ENCODE results near the gene ST6GALNAC1.

The ST6GALNAC1 gene

DNA sequence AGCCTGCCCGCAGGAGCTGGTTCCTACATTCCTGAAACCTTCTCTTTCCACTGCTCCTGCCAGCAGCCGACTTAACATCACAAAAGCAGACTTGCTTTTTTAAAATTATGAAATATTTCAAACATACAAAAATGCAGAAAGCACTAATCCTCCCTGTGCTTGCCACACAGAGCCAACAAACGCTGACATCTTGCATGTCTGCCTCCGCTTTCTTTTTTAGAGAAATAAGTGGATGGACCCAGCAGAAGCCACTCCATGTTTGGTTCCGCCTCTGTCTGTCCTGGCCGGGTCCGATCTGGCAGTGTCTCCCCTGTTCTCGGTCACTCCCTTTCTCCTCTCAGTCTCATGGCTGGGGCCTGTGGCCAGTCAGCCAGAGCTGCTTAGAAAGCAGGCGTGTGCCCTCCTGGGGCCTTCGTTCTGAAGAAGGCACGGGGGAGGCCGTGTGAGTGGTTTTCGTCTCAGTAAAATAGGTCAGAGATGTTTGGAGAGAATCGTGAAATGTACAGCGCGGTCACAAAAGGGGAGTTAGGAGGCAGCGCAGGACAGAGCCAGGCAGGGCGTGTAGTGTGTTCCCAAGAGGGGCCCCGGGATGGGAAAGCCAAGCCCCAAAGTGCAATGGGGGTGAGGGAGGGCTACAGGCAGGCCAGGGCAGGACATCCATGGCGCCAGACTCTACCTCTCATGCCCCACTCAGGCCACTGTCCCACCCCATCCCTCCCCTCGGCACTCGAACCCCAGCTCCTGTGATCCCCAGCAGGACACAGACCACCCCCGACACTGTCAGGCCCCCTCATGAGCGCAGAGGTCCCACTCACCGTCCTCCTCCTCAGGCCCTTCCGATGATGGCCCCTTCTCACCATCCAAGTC is 44.0 kb upstream of the ST6GALNAC1 start:
- Mint-ChIP-seq H3K4me3 (peak overlapping the region in 2 of 3 experiments; percentile 18 to 42), H3K27ac (peak overlapping the region; percentile 78 to 91 (median 87)), H3K36me3 (ENCODE audit: low read depth) (no peaks in the 10 kb centered on the region), H3K27me3 (ENCODE audit: low read depth) (no peaks in the 10 kb centered on the region), H3K4me1 (peaks cover 57% of the 10 kb centered on the region), H3K9me3 (no peaks in the 10 kb centered on the region)
- TF ChIP-seq, protein P1, sequence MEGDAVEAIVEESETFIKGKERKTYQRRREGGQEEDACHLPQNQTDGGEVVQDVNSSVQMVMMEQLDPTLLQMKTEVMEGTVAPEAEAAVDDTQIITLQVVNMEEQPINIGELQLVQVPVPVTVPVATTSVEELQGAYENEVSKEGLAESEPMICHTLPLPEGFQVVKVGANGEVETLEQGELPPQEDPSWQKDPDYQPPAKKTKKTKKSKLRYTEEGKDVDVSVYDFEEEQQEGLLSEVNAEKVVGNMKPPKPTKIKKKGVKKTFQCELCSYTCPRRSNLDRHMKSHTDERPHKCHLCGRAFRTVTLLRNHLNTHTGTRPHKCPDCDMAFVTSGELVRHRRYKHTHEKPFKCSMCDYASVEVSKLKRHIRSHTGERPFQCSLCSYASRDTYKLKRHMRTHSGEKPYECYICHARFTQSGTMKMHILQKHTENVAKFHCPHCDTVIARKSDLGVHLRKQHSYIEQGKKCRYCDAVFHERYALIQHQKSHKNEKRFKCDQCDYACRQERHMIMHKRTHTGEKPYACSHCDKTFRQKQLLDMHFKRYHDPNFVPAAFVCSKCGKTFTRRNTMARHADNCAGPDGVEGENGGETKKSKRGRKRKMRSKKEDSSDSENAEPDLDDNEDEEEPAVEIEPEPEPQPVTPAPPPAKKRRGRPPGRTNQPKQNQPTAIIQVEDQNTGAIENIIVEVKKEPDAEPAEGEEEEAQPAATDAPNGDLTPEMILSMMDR (IDR thresholded peaks at IDR 0.05; ENCODE audit: unreplicated experiment in 3 of 3) = no peak

DNA sequence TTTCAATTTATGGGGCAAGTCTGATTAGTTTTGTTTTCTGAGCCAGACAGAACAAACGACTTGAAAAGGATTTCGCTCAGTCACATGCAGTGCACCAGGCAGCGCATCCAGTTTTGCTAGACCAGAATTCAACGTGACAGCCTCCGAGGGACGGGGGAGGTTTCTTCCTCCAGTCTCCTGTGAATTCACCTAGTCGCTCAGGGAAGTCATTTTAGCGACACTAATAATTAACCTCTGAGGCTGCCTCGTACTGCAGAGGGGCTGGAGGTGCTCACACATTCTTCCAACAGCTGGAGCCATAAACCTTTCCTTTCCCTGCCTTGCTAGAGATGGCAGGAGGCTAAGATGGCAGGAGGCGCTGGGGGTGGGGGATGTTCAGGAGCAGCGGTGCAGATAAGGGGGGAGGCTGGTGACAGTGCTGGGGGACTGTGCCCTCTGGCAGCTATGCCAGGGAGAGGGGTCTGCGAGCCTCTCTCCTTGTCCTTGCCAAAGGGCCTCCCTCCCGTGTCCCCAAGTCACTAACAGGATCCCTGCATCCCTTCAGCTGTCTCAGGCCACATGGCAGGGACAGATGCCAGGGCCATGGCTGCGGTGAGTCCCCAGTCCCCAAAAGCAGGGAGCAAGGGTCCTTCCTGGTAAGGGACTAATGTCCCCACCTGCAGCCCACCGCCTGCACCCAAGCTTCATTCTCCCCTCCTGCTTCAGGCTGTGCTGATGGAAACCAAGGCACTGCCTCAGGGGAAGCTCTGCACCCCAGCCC is 43.2 kb upstream of the ST6GALNAC1 start:
- no peaks in the 10 kb centered on the region for H3K9me3 Mint-ChIP-seq
- H3K4me1 Mint-ChIP-seq = peaks cover 63% of the 10 kb centered on the region
- H3K27me3 Mint-ChIP-seq (ENCODE audit: low read depth) = no peaks in the 10 kb centered on the region
- peak overlapping the region in 2 of 3 experiments; percentile 19 to 56 for H3K4me3 Mint-ChIP-seq
- H3K36me3 Mint-ChIP-seq (ENCODE audit: low read depth) = no peaks in the 10 kb centered on the region
- H3K27ac Mint-ChIP-seq = peak overlapping the region; percentile 78 to 91 (median 87)
- TF ChIP-seq, protein P1 (IDR thresholded peaks at IDR 0.05; ENCODE audit: unreplicated experiment in 3 of 3) = no peak

- TF ChIP-seq, protein P1 (IDR thresholded peaks at IDR 0.05; ENCODE audit: unreplicated experiment in 3 of 3) = no peak
- Mint-ChIP-seq H3K4me1 (peaks cover 65% of the 10 kb centered on the region), H3K36me3 (ENCODE audit: low read depth) (no peaks in the 10 kb centered on the region), H3K9me3 (no peaks in the 10 kb centered on the region), H3K27ac (peak overlapping the region in 1 of 3 experiments; percentile 67), H3K4me3 (no peak overlapping the region), H3K27me3 (ENCODE audit: low read depth) (no peaks in the 10 kb centered on the region)
These were observed 42.3 kb upstream of the ST6GALNAC1 start for GRCh38 chr17:76685846-76686245.

- Mint-ChIP-seq H3K27me3 (ENCODE audit: low read depth) (no peaks in the 10 kb centered on the region), H3K27ac (peak overlapping the region in 2 of 3 experiments; percentile 64 to 67), H3K36me3 (ENCODE audit: low read depth) (no peaks in the 10 kb centered on the region), H3K4me3 (peak overlapping the region in 1 of 3 experiments; percentile 25), H3K4me1 (peaks cover 69% of the 10 kb centered on the region), H3K9me3 (no peaks in the 10 kb centered on the region)
- TF ChIP-seq, protein P1 (IDR thresholded peaks at IDR 0.05; ENCODE audit: unreplicated experiment in 3 of 3) = no peak
These were observed 41.8 kb upstream of the ST6GALNAC1 start for GRCh38 chr17:76685366-76685765.

- H3K4me3 Mint-ChIP-seq = no peak overlapping the region
- H3K36me3 Mint-ChIP-seq (ENCODE audit: low read depth) = no peaks in the 10 kb centered on the region
- peak overlapping the region in 1 of 3 experiments; percentile 67 for H3K27ac Mint-ChIP-seq
- H3K4me1 Mint-ChIP-seq = peaks cover 72% of the 10 kb centered on the region
- TF ChIP-seq, protein P1 (IDR thresholded peaks at IDR 0.05; ENCODE audit: unreplicated experiment in 3 of 3) = no peak
- no peaks in the 10 kb centered on the region for H3K27me3 Mint-ChIP-seq (ENCODE audit: low read depth)
- no peaks in the 10 kb centered on the region for H3K9me3 Mint-ChIP-seq
These were observed 41.2 kb upstream of the ST6GALNAC1 start for GRCh38 chr17:76684756-76685155.
